ENCODE data around the gene IRAK2. TPM values are rescaled to one million over a fixed set of nuclear protein-coding genes. Genes with fewer than 3 reads are reported as not detected.

The IRAK2 gene
- total RNA-seq, 2 donors from 2014 or later, result 0.99 to 3.9 TPM

DNA sequence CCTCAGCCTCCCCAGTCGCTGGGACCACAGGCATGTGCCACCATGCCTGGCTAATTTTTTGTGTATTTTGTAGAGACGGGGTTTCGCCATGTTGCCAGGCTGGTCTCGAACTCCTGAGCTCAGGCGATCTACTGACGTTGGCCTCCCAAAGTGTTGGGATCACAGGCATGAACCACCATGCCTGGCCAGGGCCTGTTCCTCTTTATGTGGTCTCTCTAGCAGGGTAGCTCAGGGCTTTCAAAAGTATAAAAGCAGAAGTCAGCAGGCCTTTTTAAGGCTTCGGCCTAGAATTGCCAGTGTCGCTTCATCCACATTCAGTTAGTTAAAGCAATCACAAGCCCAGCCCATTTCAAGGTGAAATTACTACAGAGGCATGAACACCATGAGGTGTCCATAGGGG lies 15.5 kb upstream of the IRAK2 start:
- no peaks in the 10 kb centered on the region for H3K27me3 ChIP-seq
- TF ChIP-seq POLR2A (IDR thresholded peaks at IDR 0.05), result no peak
- TF ChIP-seq, protein P1, sequence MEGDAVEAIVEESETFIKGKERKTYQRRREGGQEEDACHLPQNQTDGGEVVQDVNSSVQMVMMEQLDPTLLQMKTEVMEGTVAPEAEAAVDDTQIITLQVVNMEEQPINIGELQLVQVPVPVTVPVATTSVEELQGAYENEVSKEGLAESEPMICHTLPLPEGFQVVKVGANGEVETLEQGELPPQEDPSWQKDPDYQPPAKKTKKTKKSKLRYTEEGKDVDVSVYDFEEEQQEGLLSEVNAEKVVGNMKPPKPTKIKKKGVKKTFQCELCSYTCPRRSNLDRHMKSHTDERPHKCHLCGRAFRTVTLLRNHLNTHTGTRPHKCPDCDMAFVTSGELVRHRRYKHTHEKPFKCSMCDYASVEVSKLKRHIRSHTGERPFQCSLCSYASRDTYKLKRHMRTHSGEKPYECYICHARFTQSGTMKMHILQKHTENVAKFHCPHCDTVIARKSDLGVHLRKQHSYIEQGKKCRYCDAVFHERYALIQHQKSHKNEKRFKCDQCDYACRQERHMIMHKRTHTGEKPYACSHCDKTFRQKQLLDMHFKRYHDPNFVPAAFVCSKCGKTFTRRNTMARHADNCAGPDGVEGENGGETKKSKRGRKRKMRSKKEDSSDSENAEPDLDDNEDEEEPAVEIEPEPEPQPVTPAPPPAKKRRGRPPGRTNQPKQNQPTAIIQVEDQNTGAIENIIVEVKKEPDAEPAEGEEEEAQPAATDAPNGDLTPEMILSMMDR (IDR thresholded peaks at IDR 0.05), result no peak
- WGBS, 2 donors, result 89 to 100% methylated on average over 3 to 8 of the region's 8 CpGs
- peaks cover 11 to 18% of the 10 kb centered on the region in 2 donors for H3K36me3 ChIP-seq (replicated peaks in 1 of 2; ENCODE audit: insufficient read depth in 1 of 2, low read depth in 2 of 2)
- no peak overlapping the region for H3K27ac ChIP-seq
- peaks cover 2% of the 10 kb centered on the region for H3K4me1 ChIP-seq
- intact Hi-C loops (cut with DNase I), result no loop called here
- ATAC-seq (no peak), DNase-seq (peak in 1 of 4 donors; percentile 18)
- no peaks in the 10 kb centered on the region for H3K9me3 ChIP-seq
- no peak overlapping the region for H3K4me3 ChIP-seq

DNA sequence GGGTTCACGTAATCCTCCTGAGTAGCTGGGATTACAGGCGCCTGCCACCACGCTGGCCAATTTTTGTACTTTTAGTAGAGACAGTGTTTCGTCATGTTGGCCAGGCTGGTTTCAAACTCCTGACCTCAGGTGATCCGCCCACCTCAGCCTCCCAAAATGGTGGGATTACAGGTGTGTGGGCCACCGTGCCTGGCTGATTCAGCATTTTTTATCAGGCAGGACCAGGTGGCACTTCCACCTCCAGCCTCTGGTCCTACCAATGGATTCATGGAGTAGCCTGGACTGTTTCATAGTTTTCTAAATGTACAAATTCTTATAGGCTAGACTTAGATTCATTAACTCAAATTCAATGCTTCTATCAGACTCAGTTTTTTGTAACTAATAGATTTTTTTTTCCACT lies 13.7 kb upstream of the IRAK2 start:
- TF ChIP-seq POLR2A (IDR thresholded peaks at IDR 0.05), result no peak
- TF ChIP-seq, protein P1 (IDR thresholded peaks at IDR 0.05), result no peak
- ATAC-seq (no peak), DNase-seq (no peak)
- Histone ChIP-seq H3K27ac (no peak overlapping the region), H3K27me3 (no peaks in the 10 kb centered on the region), H3K36me3 (replicated peaks in 1 of 2; ENCODE audit: insufficient read depth in 1 of 2, low read depth in 2 of 2) (peaks cover 11 to 20% of the 10 kb centered on the region in 2 donors), H3K9me3 (no peaks in the 10 kb centered on the region), H3K4me1 (no peaks in the 10 kb centered on the region), H3K4me3 (no peak overlapping the region)
- intact Hi-C loops (cut with DNase I), result no loop called here
- 83 to 84% methylated on average over 6 of the region's 6 CpGs for WGBS, 2 donors

DNA sequence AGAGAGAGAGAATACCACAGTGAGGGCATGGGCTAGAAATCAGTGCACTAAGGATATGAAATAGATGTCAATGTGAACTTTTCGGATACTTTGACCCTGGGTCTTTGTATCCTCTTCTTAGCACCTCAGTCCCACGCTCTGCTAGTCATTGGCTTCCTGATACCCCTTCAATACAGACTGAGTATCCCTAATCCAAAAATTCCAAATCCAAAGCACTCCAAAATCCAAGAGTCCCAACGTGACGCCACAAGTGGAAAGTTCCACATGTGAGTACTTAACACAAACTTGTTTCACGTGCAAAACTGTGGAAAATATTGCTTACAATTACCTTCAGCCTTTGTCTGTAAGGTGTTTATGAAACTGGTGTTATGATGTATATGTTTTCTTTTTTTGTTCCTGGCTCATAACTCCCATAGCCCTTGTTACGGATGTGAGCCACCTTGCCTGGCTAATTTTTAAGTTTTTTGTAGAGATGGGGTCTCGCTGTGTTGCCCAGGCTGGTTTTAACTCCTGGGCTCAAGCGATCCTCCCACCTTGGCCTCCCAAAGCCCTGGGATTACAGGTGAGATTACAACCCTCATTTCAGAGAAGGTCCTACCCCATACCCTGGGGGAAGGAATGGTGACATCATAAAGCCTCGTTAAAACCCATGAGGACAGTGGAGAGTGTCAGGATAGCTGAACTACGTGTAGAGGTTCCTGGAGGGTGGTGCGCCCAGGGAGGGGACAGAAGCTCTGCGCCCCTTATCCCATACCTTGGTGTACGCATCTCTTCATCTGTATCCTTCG lies 10.2 kb upstream of the IRAK2 start:
- no peak for DNase-seq
- no peaks in the 10 kb centered on the region for H3K4me1 ChIP-seq
- no peaks in the 10 kb centered on the region for H3K27me3 ChIP-seq
- peaks cover 11 to 18% of the 10 kb centered on the region in 2 donors for H3K36me3 ChIP-seq (replicated peaks in 1 of 2; ENCODE audit: insufficient read depth in 1 of 2, low read depth in 2 of 2)
- TF ChIP-seq POLR2A (IDR thresholded peaks at IDR 0.05), result no peak
- TF ChIP-seq, protein P1 (IDR thresholded peaks at IDR 0.05), result no peak
- intact Hi-C loops (cut with DNase I), result no loop called here
- ATAC-seq, result no peak
- no peak overlapping the region for H3K4me3 ChIP-seq
- 88 to 91% methylated on average over 14 of the region's 14 CpGs for WGBS, 2 donors
- no peak overlapping the region for H3K27ac ChIP-seq
- H3K9me3 ChIP-seq, result no peaks in the 10 kb centered on the region

DNA sequence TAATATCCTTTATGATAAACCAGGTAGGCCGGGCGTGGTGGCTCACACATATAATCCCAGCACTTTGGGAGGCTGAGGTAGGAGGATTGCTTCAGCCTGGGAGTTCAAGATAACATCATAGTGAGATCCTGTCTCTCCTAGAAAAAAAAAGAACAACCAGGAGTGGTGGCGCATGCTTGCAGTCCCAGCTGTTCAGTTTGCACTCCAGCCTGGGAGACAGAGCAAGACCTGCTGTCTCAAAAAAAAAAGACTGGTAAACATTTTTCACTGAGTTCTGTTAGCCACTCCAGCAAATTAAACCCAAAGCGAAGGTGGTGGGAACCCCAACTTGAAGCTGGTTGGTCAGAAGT lies 9.6 kb upstream of the IRAK2 start:
- H3K4me1 ChIP-seq, result no peaks in the 10 kb centered on the region
- peaks cover 7 to 15% of the 10 kb centered on the region in 2 donors for H3K36me3 ChIP-seq (replicated peaks in 1 of 2; ENCODE audit: insufficient read depth in 1 of 2, low read depth in 2 of 2)
- H3K4me3 ChIP-seq, result no peak overlapping the region
- no peaks in the 10 kb centered on the region for H3K27me3 ChIP-seq
- TF ChIP-seq, protein P1 (IDR thresholded peaks at IDR 0.05), result no peak
- no peak for TF ChIP-seq POLR2A (IDR thresholded peaks at IDR 0.05)
- no peaks in the 10 kb centered on the region for H3K9me3 ChIP-seq
- WGBS, 2 donors, result 88 to 98% methylated on average over 2 to 4 of the region's 4 CpGs
- no peak overlapping the region for H3K27ac ChIP-seq
- intact Hi-C loops (cut with DNase I), result no loop called here
- DNase-seq (no peak), ATAC-seq (no peak)

DNA sequence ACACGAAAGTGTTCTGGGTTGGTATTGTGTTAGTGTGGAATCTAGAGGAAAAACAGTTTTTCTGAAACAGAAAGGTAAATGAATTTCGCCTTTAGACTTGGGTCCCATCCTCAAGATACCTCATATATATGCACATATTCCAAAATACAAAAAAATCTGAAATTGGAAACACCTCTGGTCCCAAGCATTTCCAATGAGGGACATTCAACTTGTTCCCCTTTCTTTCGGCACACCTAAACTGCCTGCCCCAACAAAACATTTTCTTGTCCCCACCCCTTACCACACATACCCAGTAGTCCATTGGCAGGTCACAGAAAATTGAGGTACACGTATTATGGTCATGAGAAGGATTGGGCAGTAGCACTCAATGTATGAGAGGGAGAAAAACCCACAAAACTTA lies 9.1 kb upstream of the IRAK2 start:
- no peak for ATAC-seq
- WGBS, 2 donors, result 91 to 92% methylated on average over 4 of the region's 4 CpGs
- H3K27me3 ChIP-seq, result no peaks in the 10 kb centered on the region
- H3K9me3 ChIP-seq, result no peaks in the 10 kb centered on the region
- H3K27ac ChIP-seq, result no peak overlapping the region
- H3K36me3 ChIP-seq (replicated peaks in 1 of 2; ENCODE audit: insufficient read depth in 1 of 2, low read depth in 2 of 2), result peaks cover 4 to 13% of the 10 kb centered on the region in 2 donors
- no peak for TF ChIP-seq POLR2A (IDR thresholded peaks at IDR 0.05)
- TF ChIP-seq, protein P1 (IDR thresholded peaks at IDR 0.05), result no peak
- H3K4me1 ChIP-seq, result no peaks in the 10 kb centered on the region
- DNase-seq, result no peak
- intact Hi-C loops (cut with DNase I), result no loop called here
- no peak overlapping the region for H3K4me3 ChIP-seq

Data from body of pancreas (tissue), 4 donors.